ENCODE results near the gene NASP.

The NASP gene

GRCh38 chr1:45654540-45655280 lies 70.9 kb downstream of the NASP start:
- DNase-seq (ENCODE audit: low read depth, low spot score): no peak
- H3K4me3 ChIP-seq (ENCODE audit: low read length): no peak overlapping the region

DNA sequence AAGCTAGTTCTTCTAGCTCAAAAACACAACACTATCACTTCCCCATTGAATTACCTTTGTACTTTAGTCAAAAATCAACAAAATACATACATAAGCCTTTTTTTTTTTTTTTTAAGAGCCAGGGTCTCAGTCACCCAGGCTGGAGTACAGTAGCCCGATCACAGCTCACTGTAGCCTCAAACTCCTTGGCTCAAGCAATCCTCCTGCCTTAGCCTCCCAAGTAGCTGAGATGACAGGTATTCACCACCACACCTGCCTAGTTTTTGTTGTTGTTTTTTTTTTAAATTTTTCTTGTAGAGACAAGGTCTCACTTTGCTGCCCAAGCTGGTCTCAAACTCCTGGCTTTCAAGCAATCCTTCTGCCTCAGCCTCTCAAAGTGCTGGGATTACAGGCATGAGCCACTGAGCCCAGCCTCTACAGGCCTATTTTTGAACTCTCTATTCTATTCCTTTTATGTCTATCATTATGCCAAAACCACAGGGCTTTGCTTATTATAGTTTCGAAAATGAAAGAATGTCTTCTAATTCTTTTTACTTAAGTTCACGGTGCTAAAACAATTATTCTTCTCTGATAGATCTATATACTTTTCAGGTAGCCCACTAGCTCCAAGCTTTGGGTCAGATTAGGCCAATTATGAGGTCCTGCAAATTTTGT lies 72.9 kb downstream of the NASP start:
- H3K4me3 ChIP-seq (ENCODE audit: low read length): no peak overlapping the region
- DNase-seq (ENCODE audit: low read depth, low spot score): no peak

DNA sequence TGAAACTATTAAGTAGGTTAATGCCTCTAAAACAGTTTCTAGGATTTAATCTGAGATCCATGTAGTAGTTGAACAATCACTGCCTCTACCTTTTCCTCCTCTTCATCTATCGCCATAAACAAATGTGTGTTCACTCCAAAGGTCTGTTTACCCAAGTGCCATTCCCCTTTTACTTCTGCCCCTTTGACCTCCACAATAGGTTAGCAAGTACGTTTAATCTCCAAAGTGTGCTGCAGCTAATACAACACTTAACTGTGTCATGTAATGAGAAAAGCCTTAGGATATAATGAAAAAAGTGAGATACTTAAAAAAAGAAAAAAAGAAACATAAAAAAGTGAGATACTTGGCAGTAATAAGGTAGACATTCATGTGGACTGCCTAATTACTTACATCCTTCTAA lies 74.3 kb downstream of the NASP start:
- no peak for DNase-seq (ENCODE audit: low read depth, low spot score)
- no peak overlapping the region for H3K4me3 ChIP-seq (ENCODE audit: low read length)

DNA sequence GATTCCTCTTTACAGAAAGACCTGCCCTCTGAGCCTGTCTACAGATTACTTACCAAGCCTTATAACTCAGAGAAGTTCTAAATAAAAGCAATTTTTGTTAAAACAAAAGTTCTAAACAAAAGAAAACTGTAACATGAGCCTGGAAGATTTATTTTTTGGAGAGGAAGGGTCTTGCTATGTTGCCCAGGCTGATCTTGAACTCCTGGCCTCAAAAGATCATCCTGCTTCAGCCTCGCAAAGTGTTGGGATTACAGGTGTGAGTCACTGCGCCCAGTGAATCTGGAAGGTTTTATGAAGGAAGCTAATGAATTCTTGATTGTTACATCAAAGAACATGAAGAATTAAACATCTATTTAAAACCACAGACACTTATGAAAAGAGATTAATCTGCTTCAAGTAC lies 75.4 kb downstream of the NASP start:
- no peak overlapping the region for H3K4me3 ChIP-seq (ENCODE audit: low read length)

DNA sequence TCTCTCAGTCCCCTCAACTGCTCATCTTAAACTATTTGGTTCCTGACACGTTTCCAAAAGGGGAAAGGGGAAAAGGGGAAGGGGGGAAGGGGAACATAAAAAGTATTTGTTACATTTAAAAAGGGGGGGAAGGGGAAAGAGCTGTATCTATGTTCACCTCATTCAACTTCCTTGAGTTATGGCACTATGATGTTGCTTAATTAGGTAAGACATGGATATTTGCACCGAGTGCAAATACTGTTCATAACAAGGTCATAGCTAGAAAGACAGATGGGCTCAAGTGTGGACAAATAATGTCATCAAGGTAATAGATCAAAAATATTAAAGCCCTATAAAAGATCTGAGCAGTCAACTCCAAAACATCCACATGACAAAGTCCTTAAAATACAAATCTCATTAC lies 76.5 kb downstream of the NASP start:
- H3K4me3 ChIP-seq (ENCODE audit: low read length): no peak overlapping the region
- DNase-seq (ENCODE audit: low read depth, low spot score): no peak

More for the DNA sequence above, 75.4 kb downstream of the NASP start:
- no peak for DNase-seq (ENCODE audit: low read depth, low spot score)

- H3K4me3 ChIP-seq (ENCODE audit: low read length): no peak overlapping the region
- no peak for DNase-seq (ENCODE audit: low read depth, low spot score)
Observed at GRCh38 chr1:45666836-45667235, 83.0 kb downstream of the NASP start.

GRCh38 chr1:45667321-45668111 lies 83.7 kb downstream of the NASP start:
- no peak for DNase-seq (ENCODE audit: low read depth, low spot score)
- no peak overlapping the region for H3K4me3 ChIP-seq (ENCODE audit: low read length)
